ENCODE data around the gene TMEM229B.

DNA sequence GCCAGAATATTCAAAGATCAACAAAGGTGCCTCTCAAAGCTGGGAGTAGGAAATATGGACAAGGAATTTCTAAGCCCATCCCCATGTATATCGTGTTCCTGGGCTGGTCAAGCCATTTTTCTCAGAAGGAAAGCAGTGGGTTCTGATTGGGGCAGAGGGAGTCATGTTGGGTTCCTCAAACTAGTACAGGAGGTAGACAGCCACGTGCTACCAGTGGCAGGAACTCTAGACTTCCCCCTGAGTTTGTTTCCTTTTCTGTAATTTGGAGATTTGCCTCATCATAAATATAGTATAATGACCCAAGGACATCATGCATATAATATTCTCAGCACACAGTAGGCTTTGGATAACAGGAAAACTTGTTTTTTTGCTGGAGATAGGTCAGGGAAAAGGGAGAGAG lies 28.2 kb upstream of the TMEM229B start:
- no peak for TF ChIP-seq EP300 (conservative IDR thresholded peaks at IDR 0.05; ENCODE audit: poor library complexity, severe bottlenecking)
- no peak for TF ChIP-seq EZH2 (IDR thresholded peaks at IDR 0.05; ENCODE audit: borderline replicate concordance, insufficient read depth, low read length, poor library complexity, severe bottlenecking)
- TF ChIP-seq, protein P1, sequence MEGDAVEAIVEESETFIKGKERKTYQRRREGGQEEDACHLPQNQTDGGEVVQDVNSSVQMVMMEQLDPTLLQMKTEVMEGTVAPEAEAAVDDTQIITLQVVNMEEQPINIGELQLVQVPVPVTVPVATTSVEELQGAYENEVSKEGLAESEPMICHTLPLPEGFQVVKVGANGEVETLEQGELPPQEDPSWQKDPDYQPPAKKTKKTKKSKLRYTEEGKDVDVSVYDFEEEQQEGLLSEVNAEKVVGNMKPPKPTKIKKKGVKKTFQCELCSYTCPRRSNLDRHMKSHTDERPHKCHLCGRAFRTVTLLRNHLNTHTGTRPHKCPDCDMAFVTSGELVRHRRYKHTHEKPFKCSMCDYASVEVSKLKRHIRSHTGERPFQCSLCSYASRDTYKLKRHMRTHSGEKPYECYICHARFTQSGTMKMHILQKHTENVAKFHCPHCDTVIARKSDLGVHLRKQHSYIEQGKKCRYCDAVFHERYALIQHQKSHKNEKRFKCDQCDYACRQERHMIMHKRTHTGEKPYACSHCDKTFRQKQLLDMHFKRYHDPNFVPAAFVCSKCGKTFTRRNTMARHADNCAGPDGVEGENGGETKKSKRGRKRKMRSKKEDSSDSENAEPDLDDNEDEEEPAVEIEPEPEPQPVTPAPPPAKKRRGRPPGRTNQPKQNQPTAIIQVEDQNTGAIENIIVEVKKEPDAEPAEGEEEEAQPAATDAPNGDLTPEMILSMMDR (IDR thresholded peaks at IDR 0.05; ENCODE audit: poor library complexity, severe bottlenecking), result no peak
- TF ChIP-seq TAF1 (IDR thresholded peaks at IDR 0.05; ENCODE audit: low read depth), result no peak
- no peak for TF ChIP-seq RAD21 (conservative IDR thresholded peaks at IDR 0.05)
- no peak for TF ChIP-seq SMC3 (conservative IDR thresholded peaks at IDR 0.05; ENCODE audit: poor library complexity)
- TF ChIP-seq MXI1 (conservative IDR thresholded peaks at IDR 0.05; ENCODE audit: poor library complexity, severe bottlenecking), result no peak
- TF ChIP-seq, protein P2, sequence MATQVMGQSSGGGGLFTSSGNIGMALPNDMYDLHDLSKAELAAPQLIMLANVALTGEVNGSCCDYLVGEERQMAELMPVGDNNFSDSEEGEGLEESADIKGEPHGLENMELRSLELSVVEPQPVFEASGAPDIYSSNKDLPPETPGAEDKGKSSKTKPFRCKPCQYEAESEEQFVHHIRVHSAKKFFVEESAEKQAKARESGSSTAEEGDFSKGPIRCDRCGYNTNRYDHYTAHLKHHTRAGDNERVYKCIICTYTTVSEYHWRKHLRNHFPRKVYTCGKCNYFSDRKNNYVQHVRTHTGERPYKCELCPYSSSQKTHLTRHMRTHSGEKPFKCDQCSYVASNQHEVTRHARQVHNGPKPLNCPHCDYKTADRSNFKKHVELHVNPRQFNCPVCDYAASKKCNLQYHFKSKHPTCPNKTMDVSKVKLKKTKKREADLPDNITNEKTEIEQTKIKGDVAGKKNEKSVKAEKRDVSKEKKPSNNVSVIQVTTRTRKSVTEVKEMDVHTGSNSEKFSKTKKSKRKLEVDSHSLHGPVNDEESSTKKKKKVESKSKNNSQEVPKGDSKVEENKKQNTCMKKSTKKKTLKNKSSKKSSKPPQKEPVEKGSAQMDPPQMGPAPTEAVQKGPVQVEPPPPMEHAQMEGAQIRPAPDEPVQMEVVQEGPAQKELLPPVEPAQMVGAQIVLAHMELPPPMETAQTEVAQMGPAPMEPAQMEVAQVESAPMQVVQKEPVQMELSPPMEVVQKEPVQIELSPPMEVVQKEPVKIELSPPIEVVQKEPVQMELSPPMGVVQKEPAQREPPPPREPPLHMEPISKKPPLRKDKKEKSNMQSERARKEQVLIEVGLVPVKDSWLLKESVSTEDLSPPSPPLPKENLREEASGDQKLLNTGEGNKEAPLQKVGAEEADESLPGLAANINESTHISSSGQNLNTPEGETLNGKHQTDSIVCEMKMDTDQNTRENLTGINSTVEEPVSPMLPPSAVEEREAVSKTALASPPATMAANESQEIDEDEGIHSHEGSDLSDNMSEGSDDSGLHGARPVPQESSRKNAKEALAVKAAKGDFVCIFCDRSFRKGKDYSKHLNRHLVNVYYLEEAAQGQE (IDR thresholded peaks at IDR 0.05; ENCODE audit: borderline replicate concordance), result no peak
- TF ChIP-seq POLR2AphosphoS5 (IDR thresholded peaks at IDR 0.05), result no peak

All from neural cell (in vitro differentiated cells).